IMR-90 (cell line): ENCODE data around the gene DAAM1. TPM values are rescaled to one million over a fixed set of nuclear protein-coding genes. Genes with fewer than 3 reads are reported as not detected.

Source experiments
- ATAC-seq: fragments of 200-7000 bp; cut with Tn5 transposase; 2 replicates; pipeline ENCODE4 v1.9.1; 2020; ENCODE audit warnings: low read depth, mild to moderate bottlenecking, moderate library complexity
- BruUV-seq: library from RNA; stranded (reverse); fragments of 400-500 nt; replicated peaks from 2 replicates; lab custom pipeline; 2021; lab: Mats Ljungman, UMichigan
- CTCF ChIA-PET: fragments of 300-600 bp; formaldehyde crosslinking; extraction: SDS; loops from one replicate; lab custom pipeline; 2021; ENCODE audit warnings: antibody characterized with exemption; lab: Yijun Ruan, JAX
- POLR2A ChIA-PET: fragments of 300-600 bp; sonication (Branson Sonifier 250); formaldehyde crosslinking; loops from one replicate; lab custom pipeline; 2022; ENCODE audit warnings: antibody characterized with exemption; ENCODE audit not compliant: unreplicated experiment; lab: Charles Lee
- DNase-seq: peaks from one replicate; pipeline ENCODE4 v3.0.0; 2013
- H2AFZ ChIP-seq: replicated peaks from 2 replicates; pipeline ENCODE3; 2013; ENCODE audit warnings: low read length, mild to moderate bottlenecking; ENCODE audit not compliant: poor library complexity
- H2AK5ac ChIP-seq: 2 replicates; pipeline ENCODE4 v1.6.1; 2013; ENCODE audit warnings: low read depth, low read length, inconsistent platforms
- H2AK9ac ChIP-seq: replicated peaks from 2 replicates; pipeline ENCODE3; 2013; ENCODE audit warnings: mild to moderate bottlenecking, low read depth, low read length, moderate library complexity; ENCODE audit not compliant: poor library complexity
- H2BK120ac ChIP-seq: 2 replicates; pipeline ENCODE4 v1.6.1; 2013; ENCODE audit warnings: low read depth, low read length, inconsistent platforms
- H2BK15ac ChIP-seq: 3 replicates; pipeline ENCODE4 v1.6.1; 2013; ENCODE audit warnings: low read depth, low read length, inconsistent platforms
- H2BK20ac ChIP-seq: 2 replicates; pipeline ENCODE4 v1.6.1; 2013; ENCODE audit warnings: low read depth, mild to moderate bottlenecking, inconsistent platforms, low read length, moderate library complexity
- H2BK5ac ChIP-seq: 2 replicates; pipeline ENCODE4 v1.6.1; 2013; ENCODE audit warnings: mild to moderate bottlenecking, low read depth, low read length, inconsistent platforms; ENCODE audit not compliant: poor library complexity, severe bottlenecking
- H3K14ac ChIP-seq: replicated peaks from 2 replicates; pipeline ENCODE4 v1.6.1; 2013; ENCODE audit warnings: low read depth, low read length, inconsistent platforms
- H3K18ac ChIP-seq: 2 replicates; pipeline ENCODE4 v1.6.1; 2013; ENCODE audit warnings: low read depth, low read length, control low read depth
- H3K23ac ChIP-seq: 2 replicates; pipeline ENCODE4 v1.6.1; 2013; ENCODE audit warnings: low read depth, low read length, inconsistent platforms
- H3K27ac ChIP-seq: 2 replicates; pipeline ENCODE4 v1.5.1; 2013; ENCODE audit warnings: mild to moderate bottlenecking, control low read depth, low read length; ENCODE audit not compliant: insufficient read depth
- H3K27me3 ChIP-seq: 2 replicates; pipeline ENCODE4 v1.6.1; 2013; ENCODE audit warnings: low read length; ENCODE audit not compliant: control insufficient read depth, insufficient read depth
- H3K36me3 ChIP-seq: 2 replicates; pipeline ENCODE4 v1.6.1; 2013; ENCODE audit warnings: low read length, mixed read lengths; ENCODE audit not compliant: control insufficient read depth, insufficient read depth
- H3K4ac ChIP-seq: 2 replicates; pipeline ENCODE4 v1.6.1; 2013; ENCODE audit warnings: low read depth, low read length, inconsistent platforms
- H3K4me1 ChIP-seq: 2 replicates; pipeline ENCODE4 v1.6.1; 2013; ENCODE audit warnings: low read length, mixed read lengths; ENCODE audit not compliant: control insufficient read depth, insufficient read depth
- H3K4me2 ChIP-seq: 2 replicates; pipeline ENCODE4 v1.6.1; 2013; ENCODE audit warnings: low read depth, mild to moderate bottlenecking, control low read depth, low read length, moderate library complexity
- H3K4me3 ChIP-seq: 2 replicates; pipeline ENCODE4 v1.5.1; 2013; ENCODE audit warnings: low read depth, mild to moderate bottlenecking, control low read depth, low read length, moderate library complexity; ENCODE audit not compliant: insufficient read depth
- H3K56ac ChIP-seq: 2 replicates; pipeline ENCODE4 v1.6.1; 2013; ENCODE audit warnings: low read length, inconsistent platforms; ENCODE audit not compliant: insufficient read depth; ENCODE audit errors: extremely low read depth
- H3K79me1 ChIP-seq, 2 experiments: 2 replicates each; pipeline ENCODE4 v1.6.1; 2013; ENCODE audit warnings: low read length in 2 of 2, inconsistent platforms in 1 of 2, low read depth in 1 of 2
- H3K9ac ChIP-seq: 2 replicates; pipeline ENCODE4 v1.6.1; 2013; ENCODE audit warnings: low read depth, low read length, control low read depth
- H3K9me1 ChIP-seq: 2 replicates; pipeline ENCODE4 v1.6.1; 2013; ENCODE audit warnings: low read length, inconsistent platforms; ENCODE audit not compliant: insufficient read depth
- H3K9me3 ChIP-seq: 2 replicates; pipeline ENCODE4 v1.6.1; 2013; ENCODE audit warnings: low read length; ENCODE audit not compliant: control insufficient read depth, insufficient read depth
- H4K20me1 ChIP-seq: 2 replicates; pipeline ENCODE4 v1.6.1; 2013; ENCODE audit warnings: low read length, inconsistent platforms; ENCODE audit not compliant: insufficient read depth
- H4K5ac ChIP-seq: 2 replicates; pipeline ENCODE4 v1.6.1; 2013; ENCODE audit warnings: mild to moderate bottlenecking, low read depth, low read length, control low read depth
- H4K8ac ChIP-seq, 2 experiments: 2 replicates each; pipeline ENCODE4 v1.6.1; 2013; ENCODE audit warnings: low read depth in 2 of 2, low read length in 2 of 2, control low read depth in 1 of 2, inconsistent platforms in 1 of 2
- H4K91ac ChIP-seq: 2 replicates; pipeline ENCODE4 v1.6.1; 2013; ENCODE audit warnings: low read depth, low read length, inconsistent platforms; ENCODE audit not compliant: insufficient read depth
- RCOR1 ChIP-seq: IDR thresholded peaks from 2 replicates; pipeline ENCODE4 v1.6.1; 2012; ENCODE audit warnings: mild to moderate bottlenecking, low read length, improper control_type of control experiment; ENCODE audit not compliant: insufficient replicate concordance
- USF2 ChIP-seq: fragments of 150-350 bp; IDR thresholded peaks from 2 replicates; pipeline ENCODE4 v1.6.1; 2017; ENCODE audit warnings: mild to moderate bottlenecking, antibody characterized with exemption, low read length, low read depth
- WGBS, 2 experiments: methylation state at CpG; one replicate each; pipeline versions ENCODE4 v1.1.5 to v1.1.7; 2013; ENCODE audit warnings: missing lambda C conversion rate in 2 of 2; ENCODE audit not compliant: insufficient read length in 1 of 2; ENCODE audit errors: extremely low coverage in 2 of 2; 5-methylcytosine and 5-hydroxymethylcytosine counted together
- dilution Hi-C: fragments of 300-500 bp; cut with HindIII; formaldehyde crosslinking; loops from one replicate; pipeline ENCODE4 v1.14.3; 2018; ENCODE audit warnings: low sequenced_read_pairs; ENCODE audit not compliant: unreplicated experiment
- in situ Hi-C: fragments of 300-500 bp; cut with MboI; formaldehyde crosslinking; loops from 3 replicates; pipeline ENCODE4 v1.14.3; 2019; ENCODE audit warnings: low sequenced_read_pairs, inconsistent platforms, mixed read lengths
- intact Hi-C: fragments of 100-400 bp; cut with micrococcal nuclease; formaldehyde crosslinking; loops from 2 replicates; pipeline ENCODE4 v1.10.0; 2022
- polyA plus RNA-seq, 3 experiments: library from polyadenylated mRNA; depleted of rRNA; stranded (reverse); fragments of >200 nt; gene quantifications; 2 replicates each; pipeline ENCODE4 v1.2.3, GENCODE V29; 2012; ENCODE audit warnings: low replicate concordance in 1 of 3
- total RNA-seq: library from RNA; depleted of rRNA; stranded (reverse); fragments of >200 nt; gene quantifications from 2 replicates; pipeline ENCODE4 v1.2.3, GENCODE V29; 2012

Gene DAAM1
- total and polyA plus RNA-seq, 2 of the 4 experiments (the other 2 are of a cell fraction): 4.8 to 5.4 TPM

GRCh38 chr14:59280961-59281360 lies 92.5 kb downstream of the DAAM1 start:
- ChIA-PET CTCF (no interaction called here), POLR2A (no interaction called here)
- no peak for DNase-seq
- H3K4ac ChIP-seq: peak overlapping the region; percentile 62; the same call in 1 of the 2 replicates
- H2AK5ac ChIP-seq: peak overlapping the region; percentile 70; the same call in 1 of the 2 replicates
- H3K4me3 ChIP-seq: no peak overlapping the region
- no peak overlapping the region for H3K56ac ChIP-seq
- H2BK15ac ChIP-seq: peak overlapping the region; percentile 29; the same call in 1 of the 3 replicates
- in situ Hi-C loops (no loop called here), intact Hi-C loops (no loop called here), dilution Hi-C loops (no loop called here)
- H3K18ac ChIP-seq: peak overlapping the region; percentile 57; the same call in 1 of the 2 replicates
- no peak overlapping the region for H4K91ac ChIP-seq
- H3K36me3 ChIP-seq: no peaks in the 10 kb centered on the region
- no peak overlapping the region for H3K23ac ChIP-seq
- no peak for ATAC-seq
- H2AFZ ChIP-seq: no peak overlapping the region
- peak overlapping the region; percentile 37 for H2BK5ac ChIP-seq
- no TSS peak for BruUV-seq
- peak overlapping the region in 1 of 2 experiments; percentile 30; a peak in 1 of 4 replicates for H4K8ac ChIP-seq
- peak overlapping the region; percentile 31; the same call in 1 of the 2 replicates for H3K14ac ChIP-seq
- no peak overlapping the region for H2AK9ac ChIP-seq
- no peaks in the 10 kb centered on the region for H3K79me1 ChIP-seq
- H3K9me3 ChIP-seq: no peaks in the 10 kb centered on the region; the same call in 1 of the 2 replicates
- peaks cover 8% of the 10 kb centered on the region for H3K9me1 ChIP-seq
- H3K27ac ChIP-seq: no peak overlapping the region
- no peaks in the 10 kb centered on the region for H3K27me3 ChIP-seq
- TF ChIP-seq RCOR1 (no peak), USF2 (no peak)
- H3K4me2 ChIP-seq: no peak overlapping the region; the same call in 1 of the 2 replicates
- WGBS, 2 experiments: 100% methylated on average over 2 of the region's 5 CpGs; no CpG with 5 or more reads in 1 of the 2 experiments
- H4K5ac ChIP-seq: peak overlapping the region; percentile 44; the same call in 1 of the 2 replicates
- peaks cover 18% of the 10 kb centered on the region for H3K4me1 ChIP-seq
- no peaks in the 10 kb centered on the region for H4K20me1 ChIP-seq
- H2BK20ac ChIP-seq: peak overlapping the region; percentile 68; the same call in 1 of the 2 replicates
- H2BK120ac ChIP-seq: peak overlapping the region; percentile 54; the same call in 1 of the 2 replicates
- H3K9ac ChIP-seq: no peak overlapping the region
